A549 (cell line): ENCODE results near the gene ITGB1BP1.

Source experiments
- CBX2 ChIP-seq: fragments of 200-600 bp; sonication (generic); IDR thresholded peaks from 2 replicates; pipeline ENCODE4 v1.6.1; 2016; ENCODE audit warnings: low read depth, mild to moderate bottlenecking, borderline replicate concordance
- CHD2 ChIP-seq: fragments of 150-350 bp; IDR thresholded peaks from 2 replicates; pipeline ENCODE4 v1.6.1; 2014; ENCODE audit warnings: low read length; ENCODE audit not compliant: partially characterized antibody
- CHD4 ChIP-seq: fragments of 200-600 bp; sonication (generic); IDR thresholded peaks from 2 replicates; pipeline ENCODE4 v1.6.1; 2016; ENCODE audit warnings: antibody characterized with exemption, mild to moderate bottlenecking, borderline replicate concordance
- ESRRA ChIP-seq: fragments of 150-350 bp; IDR thresholded peaks from 2 replicates; pipeline ENCODE4 v1.6.1; 2014; ENCODE audit warnings: mild to moderate bottlenecking, low read length, borderline replicate concordance
- HOXA7 ChIP-seq: fragments of 250-450 bp; sonication (Bioruptor Pico); IDR thresholded peaks from 2 replicates; pipeline ENCODE4 v1.5.0; 2020; ENCODE audit warnings: mild to moderate bottlenecking, moderate library complexity
- KDM5A ChIP-seq: fragments of 200-600 bp; sonication (generic); IDR thresholded peaks from 2 replicates; pipeline ENCODE4 v1.6.1; 2016; ENCODE audit warnings: antibody characterized with exemption, mild to moderate bottlenecking
- MAFK ChIP-seq: fragments of 450-650 bp; IDR thresholded peaks from 2 replicates; pipeline ENCODE4 v1.6.1; 2014; ENCODE audit not compliant: partially characterized antibody
- NR3C1 ChIP-seq: fragments of >200 bp; sonication (Bioruptor Twin); formaldehyde crosslinking; IDR thresholded peaks from 3 replicates; pipeline ENCODE4 v1.6.1; 2017
- POLR2A ChIP-seq: IDR thresholded peaks from 2 replicates; pipeline ENCODE4 v1.6.1; 2012; ENCODE audit warnings: mild to moderate bottlenecking, low read length
- RNF2 ChIP-seq: fragments of 200-600 bp; sonication (generic); IDR thresholded peaks from 2 replicates; pipeline ENCODE4 v1.6.1; 2016; ENCODE audit warnings: low read depth, mild to moderate bottlenecking, antibody characterized with exemption, moderate library complexity, borderline replicate concordance
- ZNF302 ChIP-seq: fragments of 250-450 bp; sonication (Bioruptor Pico); IDR thresholded peaks from 2 replicates; pipeline ENCODE4 v1.9.0; 2021; ENCODE audit warnings: inconsistent platforms, mild to moderate bottlenecking, moderate library complexity
- TF ChIP-seq, protein P1 (sequence below): fragments of >200 bp; sonication (Bioruptor Twin); formaldehyde crosslinking; IDR thresholded peaks from 3 replicates; pipeline ENCODE4 v1.5.1; 2016
- TF ChIP-seq, protein P2 (sequence below): IDR thresholded peaks from 2 replicates; pipeline ENCODE4 v1.6.1; 2012

DNA sequence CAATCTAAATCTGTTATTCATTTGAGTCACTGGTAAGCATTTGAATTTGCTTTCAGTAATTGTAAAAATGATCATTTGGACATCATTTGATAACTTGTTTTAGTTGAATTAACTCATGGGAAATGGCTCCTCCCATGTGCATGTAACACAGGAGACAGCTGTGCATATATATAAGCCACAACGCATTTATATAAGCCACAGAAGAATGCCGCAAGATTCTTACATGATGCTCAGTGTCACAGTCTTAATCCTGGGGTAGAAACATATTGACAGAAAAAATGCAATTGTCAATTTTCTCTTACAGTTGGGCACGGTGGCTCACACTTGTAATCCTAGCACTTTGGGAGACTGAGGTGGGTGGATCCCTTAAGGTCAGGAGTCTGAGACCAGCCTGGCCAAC, 37.8 kb upstream of the ITGB1BP1 start:
- TF ChIP-seq HOXA7 (no peak), CHD4 (no peak), CHD2 (no peak), POLR2A (no peak), NR3C1 (no peak), CBX2 (no peak), ESRRA (no peak), RNF2 (no peak), MAFK (no peak), KDM5A (no peak), ZNF302 (CRISPR knock-in tag) (no peak)
- TF ChIP-seq, protein P1, sequence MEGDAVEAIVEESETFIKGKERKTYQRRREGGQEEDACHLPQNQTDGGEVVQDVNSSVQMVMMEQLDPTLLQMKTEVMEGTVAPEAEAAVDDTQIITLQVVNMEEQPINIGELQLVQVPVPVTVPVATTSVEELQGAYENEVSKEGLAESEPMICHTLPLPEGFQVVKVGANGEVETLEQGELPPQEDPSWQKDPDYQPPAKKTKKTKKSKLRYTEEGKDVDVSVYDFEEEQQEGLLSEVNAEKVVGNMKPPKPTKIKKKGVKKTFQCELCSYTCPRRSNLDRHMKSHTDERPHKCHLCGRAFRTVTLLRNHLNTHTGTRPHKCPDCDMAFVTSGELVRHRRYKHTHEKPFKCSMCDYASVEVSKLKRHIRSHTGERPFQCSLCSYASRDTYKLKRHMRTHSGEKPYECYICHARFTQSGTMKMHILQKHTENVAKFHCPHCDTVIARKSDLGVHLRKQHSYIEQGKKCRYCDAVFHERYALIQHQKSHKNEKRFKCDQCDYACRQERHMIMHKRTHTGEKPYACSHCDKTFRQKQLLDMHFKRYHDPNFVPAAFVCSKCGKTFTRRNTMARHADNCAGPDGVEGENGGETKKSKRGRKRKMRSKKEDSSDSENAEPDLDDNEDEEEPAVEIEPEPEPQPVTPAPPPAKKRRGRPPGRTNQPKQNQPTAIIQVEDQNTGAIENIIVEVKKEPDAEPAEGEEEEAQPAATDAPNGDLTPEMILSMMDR = no peak
- TF ChIP-seq, protein P2, sequence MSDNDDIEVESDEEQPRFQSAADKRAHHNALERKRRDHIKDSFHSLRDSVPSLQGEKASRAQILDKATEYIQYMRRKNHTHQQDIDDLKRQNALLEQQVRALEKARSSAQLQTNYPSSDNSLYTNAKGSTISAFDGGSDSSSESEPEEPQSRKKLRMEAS = no peak
